22Rv1 (cell line): Measurements from ENCODE around the gene CPA3.

Source experiments
- H3K27ac ChIP-seq: fragments of 450-650 bp; 2 replicates; pipeline ENCODE4 v1.5.1; 2017
- ZFX ChIP-seq: fragments of 450-650 bp; IDR thresholded peaks from 2 replicates; pipeline ENCODE4 v1.6.1; 2017; ENCODE audit warnings: antibody characterized with exemption, borderline replicate concordance
- TF ChIP-seq, protein P1 (sequence below): fragments of 450-650 bp; IDR thresholded peaks from 2 replicates; pipeline ENCODE4 v1.5.1; 2017; ENCODE audit warnings: mild to moderate bottlenecking

CPA3 gene

GRCh38 chr3:148879256-148879655 is 14.2 kb downstream of the CPA3 start:
- TF ChIP-seq, protein P1, sequence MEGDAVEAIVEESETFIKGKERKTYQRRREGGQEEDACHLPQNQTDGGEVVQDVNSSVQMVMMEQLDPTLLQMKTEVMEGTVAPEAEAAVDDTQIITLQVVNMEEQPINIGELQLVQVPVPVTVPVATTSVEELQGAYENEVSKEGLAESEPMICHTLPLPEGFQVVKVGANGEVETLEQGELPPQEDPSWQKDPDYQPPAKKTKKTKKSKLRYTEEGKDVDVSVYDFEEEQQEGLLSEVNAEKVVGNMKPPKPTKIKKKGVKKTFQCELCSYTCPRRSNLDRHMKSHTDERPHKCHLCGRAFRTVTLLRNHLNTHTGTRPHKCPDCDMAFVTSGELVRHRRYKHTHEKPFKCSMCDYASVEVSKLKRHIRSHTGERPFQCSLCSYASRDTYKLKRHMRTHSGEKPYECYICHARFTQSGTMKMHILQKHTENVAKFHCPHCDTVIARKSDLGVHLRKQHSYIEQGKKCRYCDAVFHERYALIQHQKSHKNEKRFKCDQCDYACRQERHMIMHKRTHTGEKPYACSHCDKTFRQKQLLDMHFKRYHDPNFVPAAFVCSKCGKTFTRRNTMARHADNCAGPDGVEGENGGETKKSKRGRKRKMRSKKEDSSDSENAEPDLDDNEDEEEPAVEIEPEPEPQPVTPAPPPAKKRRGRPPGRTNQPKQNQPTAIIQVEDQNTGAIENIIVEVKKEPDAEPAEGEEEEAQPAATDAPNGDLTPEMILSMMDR, result no peak
- TF ChIP-seq ZFX, result no peak
- H3K27ac ChIP-seq, result no peak overlapping the region

DNA sequence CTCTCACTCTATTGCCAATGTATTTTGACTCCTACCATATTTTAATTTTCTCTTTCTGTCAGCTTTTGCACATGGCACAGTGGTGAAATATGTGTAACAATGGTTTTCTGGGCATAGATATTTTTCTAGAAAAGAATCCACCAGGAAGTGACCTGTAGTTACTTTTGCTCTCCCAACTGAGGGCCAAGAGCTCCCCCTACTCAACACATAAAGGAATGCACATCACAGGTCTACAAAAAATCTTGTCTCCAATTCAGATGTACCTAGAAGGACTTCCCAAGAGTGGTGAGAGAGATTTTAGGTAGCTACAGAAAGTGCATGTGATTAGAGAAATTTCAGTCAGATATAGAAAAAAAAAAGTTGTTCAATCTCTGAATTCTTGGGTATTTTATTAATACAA is 15.6 kb downstream of the CPA3 start:
- TF ChIP-seq, protein P1, result peak; percentile 40; the same call in 1 of the 2 replicates
- no peak for TF ChIP-seq ZFX
- no peak overlapping the region for H3K27ac ChIP-seq

GRCh38 chr3:148881286-148881685 is 16.2 kb downstream of the CPA3 start:
- no peak overlapping the region for H3K27ac ChIP-seq
- TF ChIP-seq, protein P1, result no peak
- TF ChIP-seq ZFX, result no peak

DNA sequence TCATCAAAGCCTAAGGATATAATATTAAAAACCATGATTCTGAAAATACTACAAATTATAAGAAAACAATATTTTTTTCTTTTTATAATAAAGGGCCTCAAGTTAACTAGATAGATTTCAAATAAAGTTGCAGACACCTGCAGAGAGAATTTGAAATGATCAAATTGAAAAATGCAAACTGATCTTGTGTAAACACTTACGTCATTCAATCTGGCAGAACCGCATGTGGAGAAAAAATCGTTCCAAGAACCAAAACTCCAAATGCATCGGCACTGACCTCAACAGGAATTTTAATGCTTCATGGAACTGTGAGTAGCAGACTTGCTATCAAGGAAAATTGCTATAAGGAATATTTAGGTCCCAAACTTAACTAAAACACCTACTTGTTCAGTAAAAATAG is 17.2 kb downstream of the CPA3 start:
- TF ChIP-seq, protein P1, result no peak
- TF ChIP-seq ZFX, result no peak
- H3K27ac ChIP-seq, result no peak overlapping the region

- no peak overlapping the region for H3K27ac ChIP-seq
- TF ChIP-seq, protein P1, result no peak
- TF ChIP-seq ZFX, result no peak
Observed at GRCh38 chr3:148883163-148883562, 18.1 kb downstream of the CPA3 start.

GRCh38 chr3:148884261-148884660 is 19.2 kb downstream of the CPA3 start:
- TF ChIP-seq ZFX, result no peak
- TF ChIP-seq, protein P1, result no peak

DNA sequence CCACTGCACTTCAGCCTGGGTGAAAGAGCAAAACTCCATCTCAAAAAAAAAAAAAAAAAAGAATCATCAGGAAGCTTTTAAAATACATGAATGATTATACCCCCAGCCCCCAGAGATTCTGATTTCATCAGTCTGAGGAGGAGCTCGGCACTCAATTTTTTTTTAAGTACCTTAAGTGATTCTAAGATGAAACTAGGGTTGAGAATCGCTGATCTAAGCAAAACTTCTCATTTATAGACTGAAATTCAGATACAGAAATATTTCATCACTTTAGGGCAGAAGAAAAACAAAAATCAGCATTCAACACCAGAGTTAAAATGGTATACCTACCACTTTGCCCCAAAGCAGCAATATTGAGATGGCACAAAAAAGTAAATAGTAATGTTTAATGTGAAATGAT is 24.7 kb downstream of the CPA3 start:
- no peak overlapping the region for H3K27ac ChIP-seq
- TF ChIP-seq, protein P1, result no peak

More at GRCh38 chr3:148884261-148884660, 19.2 kb downstream of the CPA3 start:
- H3K27ac ChIP-seq, result no peak overlapping the region
